ENCODE results near the gene KRTAP5-1.

Gene KRTAP5-1

DNA sequence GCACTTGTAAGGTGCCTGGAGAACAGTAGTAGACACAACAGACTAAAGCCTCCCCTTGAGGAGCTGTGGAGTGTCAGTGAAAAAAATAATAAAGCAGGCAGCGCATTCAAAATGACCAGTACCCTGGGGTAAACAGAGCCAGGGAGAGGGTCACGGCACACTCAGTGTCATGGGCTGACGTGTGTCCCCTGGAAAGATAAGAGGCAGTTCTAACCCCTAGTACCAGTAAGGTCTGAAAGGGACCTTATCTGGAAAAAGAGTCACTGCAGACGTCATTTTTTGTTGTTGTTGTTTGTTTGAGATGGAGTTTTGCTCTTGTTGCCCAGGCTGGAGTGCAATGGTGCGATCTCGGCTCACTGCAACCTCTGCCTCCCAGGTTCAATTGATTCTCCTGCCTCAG, 45.0 kb downstream of the KRTAP5-1 start:
- no peak for DNase-seq

- no peak for DNase-seq
These were observed 46.9 kb downstream of the KRTAP5-1 start for GRCh38 chr11:1538153-1538552.

- DNase-seq: no peak
These were observed 48.8 kb downstream of the KRTAP5-1 start for GRCh38 chr11:1536065-1536843.

GRCh38 chr11:1534682-1535081, 50.4 kb downstream of the KRTAP5-1 start:
- no peak for DNase-seq

Data from hematopoietic multipotent progenitor cell treated with erythropoietin and hydrocortisone succinate and interleukin-3 and kit ligand, for 8 days (in vitro differentiated cells).